PC-9 (cell line): ENCODE measurements around the gene CYBC1.

Source experiments
- EZH2 ChIP-seq: fragments of 200-600 bp; sonication (generic); IDR thresholded peaks from 2 replicates; pipeline ENCODE4 v1.8.0; 2017; ENCODE audit warnings: antibody characterized with exemption, low read depth
- TF ChIP-seq, protein P1 (sequence below): fragments of 200-600 bp; sonication (generic); conservative IDR thresholded peaks from 2 replicates; pipeline ENCODE4 v1.6.1; 2017; ENCODE audit warnings: mixed run types, antibody characterized with exemption, mild to moderate bottlenecking, moderate library complexity

DNA sequence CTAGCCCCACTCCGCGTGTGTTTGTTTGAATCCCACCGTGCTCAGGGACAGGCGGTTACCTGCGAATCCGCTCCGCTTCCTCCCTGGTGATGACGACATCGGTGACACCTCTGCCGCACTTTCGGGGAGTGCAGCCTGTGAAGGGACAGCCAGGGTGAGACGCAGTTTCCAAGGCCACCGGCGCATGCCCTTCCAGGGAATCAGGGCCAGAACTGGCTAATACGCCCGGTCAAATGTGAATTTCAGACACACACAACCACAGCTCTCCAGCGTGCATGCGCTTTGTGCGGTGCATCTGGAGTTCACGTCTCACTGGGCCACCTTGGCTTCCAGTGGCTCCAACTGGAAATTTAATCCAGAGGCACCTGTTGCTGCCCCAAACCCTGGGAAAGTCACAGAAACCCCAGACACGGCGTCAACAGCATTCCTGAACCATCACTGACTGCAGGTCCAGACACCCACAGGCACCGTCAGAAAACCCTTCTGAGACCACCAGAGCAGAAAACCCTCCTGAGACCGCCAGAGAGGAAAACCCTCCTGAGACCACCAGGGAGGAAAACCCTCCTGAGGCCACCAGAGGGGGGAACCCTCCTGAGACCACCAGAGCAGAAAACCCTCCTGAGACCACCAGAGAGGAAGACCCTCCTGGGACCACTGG, 39.0 kb downstream of the CYBC1 start:
- TF ChIP-seq EZH2 = no peak
- TF ChIP-seq, protein P1, sequence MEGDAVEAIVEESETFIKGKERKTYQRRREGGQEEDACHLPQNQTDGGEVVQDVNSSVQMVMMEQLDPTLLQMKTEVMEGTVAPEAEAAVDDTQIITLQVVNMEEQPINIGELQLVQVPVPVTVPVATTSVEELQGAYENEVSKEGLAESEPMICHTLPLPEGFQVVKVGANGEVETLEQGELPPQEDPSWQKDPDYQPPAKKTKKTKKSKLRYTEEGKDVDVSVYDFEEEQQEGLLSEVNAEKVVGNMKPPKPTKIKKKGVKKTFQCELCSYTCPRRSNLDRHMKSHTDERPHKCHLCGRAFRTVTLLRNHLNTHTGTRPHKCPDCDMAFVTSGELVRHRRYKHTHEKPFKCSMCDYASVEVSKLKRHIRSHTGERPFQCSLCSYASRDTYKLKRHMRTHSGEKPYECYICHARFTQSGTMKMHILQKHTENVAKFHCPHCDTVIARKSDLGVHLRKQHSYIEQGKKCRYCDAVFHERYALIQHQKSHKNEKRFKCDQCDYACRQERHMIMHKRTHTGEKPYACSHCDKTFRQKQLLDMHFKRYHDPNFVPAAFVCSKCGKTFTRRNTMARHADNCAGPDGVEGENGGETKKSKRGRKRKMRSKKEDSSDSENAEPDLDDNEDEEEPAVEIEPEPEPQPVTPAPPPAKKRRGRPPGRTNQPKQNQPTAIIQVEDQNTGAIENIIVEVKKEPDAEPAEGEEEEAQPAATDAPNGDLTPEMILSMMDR = no peak
